HG03442 (cell line): ENCODE data around the gene NR2F6.
A peak's percentile ranks its signal among the peaks of the same experiment; 100 is the strongest.

ENCODE experiments used
- ATAC-seq: cut with Tn5 transposase; IDR thresholded peaks from one replicate; pipeline ENCODE4 v1.9.1; 2021; ENCODE audit warnings: mild to moderate bottlenecking, moderate library complexity; ENCODE audit not compliant: unreplicated experiment

The NR2F6 gene

DNA sequence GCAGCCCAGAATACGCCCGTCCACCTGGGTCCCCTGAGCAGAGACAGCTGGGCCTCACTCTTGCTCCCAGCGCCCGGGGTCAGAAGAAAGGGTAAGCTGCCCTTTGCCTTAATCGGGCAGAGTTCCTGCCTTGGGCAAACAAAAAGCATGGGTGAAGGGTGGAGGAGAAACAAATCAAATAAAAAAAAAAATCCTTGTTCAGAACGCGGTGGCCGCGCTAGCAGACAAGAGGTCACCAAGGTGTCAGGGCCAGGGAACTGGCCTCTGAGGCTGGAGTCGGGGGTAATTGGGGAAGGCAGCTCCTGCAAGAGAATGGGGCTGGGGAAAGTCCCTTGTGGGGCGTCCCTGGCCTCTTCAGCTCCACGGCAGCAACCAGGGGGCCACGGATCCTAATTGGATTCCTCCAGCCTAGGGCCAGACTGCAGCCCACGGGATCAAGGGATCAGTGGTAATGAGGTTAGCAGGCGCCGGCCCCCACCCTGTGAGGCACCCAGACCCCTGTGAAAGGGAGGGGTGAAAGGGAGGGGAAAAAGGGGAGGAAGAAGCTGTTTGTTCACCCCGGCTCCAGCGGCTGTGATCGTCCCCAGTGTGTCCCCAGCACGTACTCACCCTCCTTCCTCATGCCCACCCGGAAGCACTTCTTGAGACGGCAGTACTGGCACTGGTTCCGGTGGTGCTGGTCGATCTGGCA is 5.5 kb downstream of the NR2F6 start:
- ATAC-seq = no peak

DNA sequence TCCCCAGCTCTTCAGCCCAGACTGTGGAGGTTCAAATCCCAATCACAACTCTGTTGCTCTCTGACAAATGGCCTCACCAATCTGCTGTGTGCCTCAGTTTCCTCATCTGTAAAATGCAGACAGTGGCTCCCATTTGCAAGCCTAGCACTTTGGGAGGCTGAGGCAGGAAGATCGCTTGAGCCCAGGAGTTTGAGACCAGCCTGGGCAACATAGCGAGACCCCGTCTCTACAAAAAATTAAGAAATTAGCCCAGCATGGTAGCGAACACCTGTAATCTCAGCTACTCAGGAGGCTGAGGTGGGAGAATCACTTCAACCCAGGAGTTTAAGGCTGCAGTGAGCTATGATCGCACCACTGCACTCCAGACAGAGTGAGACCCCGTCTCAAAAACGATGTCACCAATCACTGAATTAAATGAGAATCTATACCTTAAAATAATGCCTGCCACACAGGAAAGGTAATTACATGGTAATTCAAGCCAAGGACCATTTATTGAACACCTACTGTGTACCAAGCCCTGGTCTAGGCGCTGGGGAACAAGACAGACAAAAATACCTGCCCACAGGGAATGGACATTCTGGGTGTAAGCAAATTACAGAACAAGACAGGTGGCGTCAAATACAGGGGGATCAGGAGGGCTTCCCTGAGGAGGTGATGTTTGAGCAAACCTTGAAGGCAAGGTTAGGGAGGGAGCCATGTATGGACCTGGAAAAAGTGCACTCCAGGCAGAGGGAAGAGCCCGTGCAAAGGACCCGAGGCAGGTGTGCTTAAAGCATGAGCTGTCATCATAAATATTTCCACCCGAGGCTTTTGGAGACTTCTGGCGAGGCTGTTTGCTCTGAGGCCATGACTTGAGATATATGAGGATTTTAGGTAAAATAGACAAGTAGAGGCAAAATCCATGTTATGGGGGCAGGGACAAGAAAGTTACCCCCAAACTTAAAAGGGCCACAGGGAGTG is 7.7 kb downstream of the NR2F6 start:
- ATAC-seq = no peak

DNA sequence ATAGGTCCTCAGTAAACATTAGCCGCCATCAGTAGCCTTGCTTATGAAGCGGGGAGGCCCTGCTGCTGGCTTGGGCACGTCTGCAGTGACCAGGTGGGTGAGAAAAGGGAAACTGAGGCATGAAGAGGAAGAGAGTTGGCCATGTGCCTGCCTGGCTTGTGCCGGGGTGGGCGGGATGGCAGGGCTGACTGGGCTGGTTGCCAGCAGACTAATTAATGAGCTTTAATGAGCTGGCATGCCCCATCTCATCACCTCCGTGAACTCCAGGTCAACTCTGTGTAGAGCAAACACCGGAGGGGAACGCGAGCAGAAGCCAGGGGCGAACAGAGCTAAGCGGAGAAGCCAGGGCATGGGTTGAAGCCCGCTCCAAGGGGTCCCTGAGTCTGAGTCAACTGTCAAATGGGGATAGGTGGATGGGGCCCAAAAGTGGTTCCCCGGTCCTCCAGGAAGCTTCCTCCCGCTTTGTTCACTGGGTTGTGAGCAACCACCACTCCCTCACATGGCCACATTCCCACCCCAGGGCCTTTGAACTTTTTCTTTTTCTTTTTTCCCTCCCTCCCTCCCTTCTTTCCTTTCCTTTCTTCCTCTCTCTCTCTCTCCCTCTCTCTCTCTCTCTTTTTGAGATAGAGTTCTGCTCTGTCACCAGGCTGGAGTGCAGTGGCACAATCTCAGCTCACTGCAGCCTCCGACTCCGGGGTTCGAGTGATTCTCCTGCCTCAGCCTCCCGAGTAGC is 8.7 kb downstream of the NR2F6 start:
- no peak for ATAC-seq

DNA sequence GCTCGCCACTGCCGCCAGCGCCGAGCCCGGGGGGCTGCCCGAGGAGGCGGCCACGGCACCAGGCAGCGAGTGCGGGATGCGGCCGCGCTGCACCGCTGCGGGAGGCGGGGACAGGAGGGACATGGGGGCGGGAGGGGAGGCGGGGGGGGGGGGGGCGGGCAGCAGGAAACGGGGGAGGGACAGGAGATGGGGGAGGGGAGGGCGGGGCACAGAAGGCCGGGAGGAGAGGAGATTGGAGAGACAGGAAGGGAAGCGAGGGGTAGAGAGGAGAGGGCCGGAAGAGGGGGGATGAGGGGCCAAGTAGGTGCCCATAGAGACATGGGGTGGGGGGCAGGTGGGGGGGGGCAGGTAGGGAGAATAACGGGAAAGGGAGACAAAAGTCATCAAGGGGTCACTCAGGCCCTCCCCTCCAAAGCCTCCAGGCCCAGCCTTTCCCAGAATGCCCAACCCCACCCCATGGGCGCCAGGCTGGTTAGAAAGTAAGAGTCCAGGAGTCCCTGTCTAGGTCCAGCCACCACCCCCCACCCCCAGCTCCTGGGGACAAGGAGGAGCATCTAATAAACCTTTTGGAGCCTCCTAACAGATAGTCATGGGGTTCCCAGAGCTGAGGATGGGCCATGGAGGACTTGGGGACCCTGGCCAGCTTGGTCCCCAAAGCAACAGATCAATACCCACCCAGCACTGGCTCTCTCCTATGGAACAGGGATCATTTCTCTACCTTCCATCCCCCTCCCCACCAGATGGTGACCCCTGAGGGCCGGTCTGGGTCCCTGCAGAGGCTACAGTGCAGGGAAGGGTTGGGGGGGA is 9.5 kb downstream of the NR2F6 start:
- no peak for ATAC-seq

DNA sequence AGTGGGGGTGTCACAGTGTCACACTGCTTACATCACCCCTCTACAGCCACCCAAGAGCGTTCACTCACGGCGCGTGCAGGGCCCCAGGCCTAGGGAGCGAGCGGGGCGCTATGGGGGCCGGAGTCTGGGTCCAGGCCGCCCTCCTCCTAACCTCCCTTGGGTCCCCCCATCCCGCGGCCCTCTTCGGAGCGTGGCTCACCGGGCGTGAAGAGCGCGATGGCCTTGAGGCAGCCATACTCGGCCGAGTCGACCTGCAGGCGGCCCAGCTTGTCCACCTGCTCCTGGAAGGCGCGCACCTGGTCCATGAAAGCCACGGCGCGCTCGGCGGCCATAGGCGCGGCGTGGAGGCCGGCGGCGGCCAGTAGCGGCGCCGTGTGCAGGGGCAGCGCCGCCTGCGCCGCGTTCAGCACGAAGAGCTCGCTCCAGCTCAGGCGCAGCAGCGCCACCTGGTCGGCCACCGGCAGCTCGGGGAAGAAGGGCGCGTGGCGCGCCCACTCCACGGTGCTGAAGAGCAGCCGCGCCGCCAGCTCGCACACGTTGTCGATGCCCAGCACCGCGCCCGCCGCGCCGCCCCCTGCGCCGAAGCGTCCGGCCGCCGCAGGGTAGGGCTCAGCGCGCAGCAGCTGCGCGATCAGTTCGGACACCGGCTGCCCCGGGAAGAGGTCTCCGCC is 10.3 kb downstream of the NR2F6 start:
- ATAC-seq = peak; percentile 62

DNA sequence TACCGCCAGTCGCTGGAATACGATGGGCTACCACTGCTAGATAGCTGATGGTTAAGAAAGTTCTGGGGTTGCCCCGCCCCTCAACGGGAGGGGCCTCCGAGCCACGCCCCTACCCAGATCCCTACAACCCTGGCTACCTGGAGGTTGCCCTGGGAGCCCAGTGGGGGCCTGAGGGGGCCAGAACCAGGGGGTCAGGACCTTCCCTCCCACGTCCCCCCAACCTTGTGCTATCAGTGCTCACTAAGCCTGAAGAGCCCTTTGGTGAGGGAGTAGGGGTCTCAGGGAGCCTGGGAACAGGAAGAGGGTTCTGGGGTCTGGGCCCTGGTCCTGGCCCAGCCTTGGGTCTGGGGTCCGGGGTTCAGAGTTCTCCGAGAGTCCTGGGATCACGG is 10.8 kb downstream of the NR2F6 start:
- no peak for ATAC-seq

DNA sequence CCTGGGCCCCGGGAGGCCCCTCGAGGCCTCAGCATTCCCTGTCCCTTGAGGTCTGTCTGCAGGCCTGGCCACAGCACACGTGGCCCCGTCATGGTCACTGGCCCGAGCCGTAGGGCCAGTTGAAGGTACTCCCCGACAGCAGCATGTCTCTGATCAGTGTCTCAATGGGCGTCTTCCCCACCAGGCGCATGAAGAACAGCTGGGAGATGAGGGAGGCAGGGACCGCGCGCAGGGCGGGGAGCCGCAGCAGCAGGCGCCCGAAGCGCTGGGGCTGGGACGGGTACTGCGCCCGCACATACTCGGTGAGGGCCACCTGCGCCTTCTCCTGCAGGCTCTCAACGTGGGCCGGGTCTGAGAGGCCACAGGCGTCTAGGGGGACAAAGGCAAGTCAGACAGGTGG is 13.5 kb downstream of the NR2F6 start:
- ATAC-seq = no peak

DNA sequence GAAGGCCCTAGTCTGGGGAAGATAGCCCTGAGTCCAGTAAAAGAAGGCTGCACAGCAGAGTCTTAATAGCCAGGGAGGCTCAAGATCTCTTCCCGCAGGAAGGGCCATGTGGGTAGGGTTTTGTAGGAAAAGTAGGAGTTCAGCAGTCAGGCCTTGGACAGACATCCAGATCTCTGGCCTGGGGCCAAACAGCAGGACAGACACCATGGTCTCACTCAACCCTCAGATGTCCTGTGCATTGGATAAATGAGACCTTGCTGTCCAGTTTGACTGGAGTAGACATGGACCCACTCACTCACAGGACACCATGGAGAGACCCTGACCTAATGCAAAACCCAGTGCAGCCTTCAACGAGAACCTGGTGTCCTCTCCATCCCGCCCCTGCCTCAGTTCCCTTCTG is 15.8 kb downstream of the NR2F6 start:
- ATAC-seq = no peak

DNA sequence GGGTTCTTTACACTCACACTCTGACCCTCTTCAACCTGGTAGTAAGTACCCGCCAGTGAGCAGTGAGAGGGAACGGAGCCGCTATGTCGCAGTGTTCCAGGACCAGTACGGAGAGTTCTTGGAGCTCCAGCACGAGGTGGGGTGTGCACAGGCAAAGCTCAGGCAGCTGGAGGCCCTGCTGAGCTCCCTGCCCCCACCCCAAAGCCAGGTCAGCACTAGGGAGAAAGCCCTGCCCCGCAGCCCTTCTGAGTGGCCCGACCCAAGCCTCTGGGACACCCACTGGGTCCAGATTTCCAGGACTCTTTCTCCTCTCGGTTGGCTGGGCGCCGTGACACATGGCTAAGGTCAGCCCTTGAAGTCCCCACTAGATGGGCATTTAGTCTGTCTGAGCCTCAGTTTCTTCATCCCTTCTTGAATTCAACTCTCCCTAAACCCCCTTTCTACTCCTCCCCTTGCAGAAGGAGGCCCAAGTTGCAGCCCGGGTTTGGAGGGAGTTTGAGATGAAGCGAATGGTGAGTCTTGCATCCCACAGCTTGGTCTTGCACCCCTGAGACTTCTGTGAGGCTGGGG is 17.8 kb downstream of the NR2F6 start:
- ATAC-seq = no peak

DNA sequence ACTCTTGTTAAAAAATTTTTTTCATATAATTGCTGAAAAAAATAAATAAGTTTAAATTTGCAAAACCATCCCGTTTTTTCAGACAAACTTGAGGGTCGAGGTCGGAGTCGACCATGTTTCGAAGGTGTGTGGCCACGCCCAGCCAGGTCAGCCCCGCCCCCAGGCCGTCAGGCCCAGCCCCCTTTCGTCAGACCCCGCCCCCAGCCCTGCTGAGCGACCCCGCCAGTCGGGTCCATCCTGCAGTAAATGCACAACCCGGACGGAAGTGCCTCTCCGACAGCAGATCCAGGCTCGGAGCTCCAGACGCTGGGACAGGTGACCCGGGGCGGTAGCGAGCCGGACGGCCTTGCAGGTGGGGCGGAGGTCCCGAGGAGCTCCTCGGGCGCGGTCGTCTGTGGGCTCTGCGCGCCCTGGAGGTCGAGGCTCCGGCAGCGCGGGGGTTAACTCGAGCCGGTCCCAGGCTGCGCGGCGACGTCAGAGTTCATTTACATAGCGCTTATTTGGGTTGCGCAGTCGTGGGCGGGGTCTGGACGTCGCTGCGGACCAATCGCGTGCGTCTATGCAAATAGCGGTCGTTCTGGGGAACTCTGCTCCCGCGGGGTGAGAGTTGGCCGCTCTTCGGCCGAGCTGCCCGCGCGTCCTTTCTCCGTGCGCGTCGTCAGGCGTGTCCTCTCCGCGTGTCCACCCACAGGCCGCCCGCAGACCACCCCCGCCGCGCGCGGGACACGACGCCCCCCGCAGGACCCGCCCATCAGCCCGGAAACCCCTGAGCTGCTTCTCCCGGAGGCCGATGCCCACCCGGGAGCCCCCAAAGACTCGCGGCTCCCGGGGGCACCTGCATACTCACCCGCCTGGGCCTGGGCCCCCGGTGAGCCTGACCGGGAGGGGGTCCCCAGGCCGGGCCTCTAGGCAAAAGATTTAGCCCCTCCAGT is 19.5 kb downstream of the NR2F6 start, which contains the start of gene OCEL1:
Gene OCEL1 (plus strand): TSS at position 225 of the 932 bp plus-strand sequence. CDS start 22 bp downstream, at position 247.
- ATAC-seq = peak; percentile 87

DNA sequence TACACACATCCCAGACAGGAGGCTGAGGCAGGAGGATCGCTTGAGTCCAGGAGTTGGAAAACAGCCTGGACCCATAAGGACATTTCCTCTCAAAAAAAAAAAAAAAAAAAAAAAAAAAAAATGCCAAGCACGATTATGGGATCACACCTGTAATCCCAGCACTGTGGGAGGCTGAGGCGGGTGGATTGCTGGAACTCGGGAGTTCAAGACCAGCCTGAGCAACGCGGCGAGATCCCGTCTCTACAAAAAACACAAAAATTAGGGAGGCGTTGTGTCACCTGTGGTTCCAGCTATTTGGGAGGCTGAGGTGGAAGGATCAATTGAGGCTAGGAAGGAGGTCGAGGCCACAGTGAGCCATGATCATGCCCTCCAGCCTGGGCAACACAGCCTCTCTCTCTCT is 20.7 kb downstream of the NR2F6 start:
- ATAC-seq = no peak

DNA sequence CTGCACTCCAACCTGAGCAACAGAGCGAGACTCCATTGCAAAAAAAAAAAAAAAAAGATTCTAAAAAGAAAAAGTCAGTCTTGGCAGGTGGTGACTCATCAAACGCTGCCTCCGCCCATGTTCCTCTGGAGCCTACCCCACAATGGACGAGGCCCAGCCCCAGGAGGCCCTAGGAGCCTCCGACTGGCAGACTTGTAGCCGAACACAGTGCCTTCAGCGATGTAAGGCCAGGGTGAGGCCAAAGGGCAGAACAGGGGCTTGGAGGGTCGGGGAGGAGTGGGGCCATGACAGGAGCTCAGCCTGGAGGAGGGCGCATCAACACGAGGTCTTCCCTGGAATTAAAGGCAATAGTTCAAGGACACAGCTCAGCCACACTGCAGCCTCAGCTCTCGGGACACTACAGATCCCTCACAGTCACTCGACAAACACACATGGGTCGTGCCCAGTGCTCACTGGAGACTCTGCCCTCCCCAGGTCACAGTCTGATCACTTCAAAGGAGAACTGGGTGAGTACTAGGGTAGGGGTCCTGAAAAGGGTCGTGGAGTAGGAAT is 25.4 kb downstream of the NR2F6 start:
- no peak for ATAC-seq

DNA sequence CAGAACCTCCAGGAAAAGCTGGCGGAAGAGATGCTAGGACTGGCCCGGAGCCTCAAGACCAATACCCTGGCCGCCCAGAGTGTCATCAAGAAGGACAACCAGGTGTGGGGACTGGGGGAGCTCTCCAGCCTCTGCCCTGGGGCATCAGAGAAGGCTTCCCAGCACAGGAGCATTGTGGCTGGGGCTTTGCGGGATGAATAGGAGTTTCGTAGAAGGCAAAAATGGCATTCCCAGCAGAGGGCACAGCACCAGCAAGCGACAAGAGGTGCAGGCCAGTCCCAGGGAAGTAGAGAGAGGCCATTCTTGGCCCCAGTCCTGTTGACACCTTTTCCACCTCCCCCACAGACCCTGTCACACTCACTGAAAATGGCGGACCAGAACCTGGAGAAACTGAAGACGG is 26.4 kb downstream of the NR2F6 start:
- no peak for ATAC-seq

DNA sequence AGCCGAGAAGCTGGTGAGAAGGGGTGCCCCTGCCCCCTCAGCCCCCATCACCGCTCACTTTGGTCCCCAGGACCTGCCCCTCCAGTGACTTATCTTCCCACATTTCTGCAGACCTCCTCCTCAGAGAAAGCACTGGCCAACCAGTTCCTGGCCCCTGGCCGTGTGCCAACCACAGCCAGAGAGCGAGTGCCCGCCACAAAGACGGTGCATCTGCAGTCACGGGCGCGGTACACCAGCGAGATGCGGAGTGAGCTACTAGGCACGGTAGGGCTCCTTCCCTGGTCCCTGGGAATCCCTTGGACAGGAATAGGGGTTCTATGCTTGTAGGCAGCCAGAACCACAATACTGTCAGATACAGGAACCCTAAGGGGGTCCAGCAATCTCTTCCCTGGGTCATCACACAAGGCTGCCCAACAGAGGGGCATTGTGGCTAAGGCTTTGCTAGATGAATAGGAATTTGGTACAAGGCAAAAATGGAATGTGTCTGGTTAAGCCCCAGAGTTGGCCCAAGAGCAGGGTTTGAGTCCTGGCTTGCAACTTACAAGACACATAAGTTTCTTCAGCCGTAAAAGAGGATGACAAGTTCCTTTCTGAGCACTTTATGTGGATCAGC is 29.6 kb downstream of the NR2F6 start:
- ATAC-seq = no peak

DNA sequence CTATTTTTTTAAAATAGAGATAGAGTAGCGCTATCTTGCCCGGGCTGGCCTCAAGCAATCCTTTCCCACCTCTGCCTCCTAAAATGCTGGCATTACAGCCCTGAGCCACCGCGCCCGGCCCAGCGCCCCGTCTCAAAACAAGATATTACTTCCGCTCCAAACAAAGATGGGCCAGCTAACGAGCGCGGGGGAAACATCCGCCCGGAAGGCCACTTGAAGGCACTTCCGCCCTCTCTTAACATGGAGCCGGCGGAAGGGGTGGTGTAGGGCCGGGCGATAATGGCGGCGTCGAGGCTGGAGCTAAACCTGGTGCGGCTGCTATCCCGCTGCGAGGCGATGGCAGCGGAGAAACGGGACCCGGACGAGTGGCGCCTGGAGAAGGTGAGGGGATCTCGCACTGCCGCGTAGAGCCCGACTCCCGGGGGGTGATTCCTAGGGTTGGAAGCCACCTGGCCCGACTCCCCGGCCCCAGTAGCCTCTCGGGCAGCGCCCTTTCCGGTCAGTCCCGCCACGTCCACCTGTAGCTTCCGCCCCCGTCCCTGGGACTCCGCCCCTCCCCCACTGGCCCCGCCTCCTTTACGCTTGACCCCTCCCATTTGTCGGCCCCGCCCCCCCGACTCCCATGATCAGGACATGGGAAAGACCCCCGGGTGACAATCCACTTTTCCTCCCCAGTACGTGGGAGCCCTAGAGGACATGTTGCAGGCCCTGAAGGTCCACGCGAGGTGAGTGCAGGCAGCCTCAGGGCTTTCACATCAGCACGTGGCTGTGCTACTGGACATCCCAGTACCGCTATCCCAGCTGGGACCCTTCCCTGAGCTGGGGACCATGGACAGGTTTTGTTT is 30.4 kb downstream of the NR2F6 start, which contains the start of gene USE1:
Gene USE1 (plus strand): TSS at position 231 of the 845 bp plus-strand sequence. CDS start 49 bp downstream, at position 280.
- peak; percentile 75 for ATAC-seq

DNA sequence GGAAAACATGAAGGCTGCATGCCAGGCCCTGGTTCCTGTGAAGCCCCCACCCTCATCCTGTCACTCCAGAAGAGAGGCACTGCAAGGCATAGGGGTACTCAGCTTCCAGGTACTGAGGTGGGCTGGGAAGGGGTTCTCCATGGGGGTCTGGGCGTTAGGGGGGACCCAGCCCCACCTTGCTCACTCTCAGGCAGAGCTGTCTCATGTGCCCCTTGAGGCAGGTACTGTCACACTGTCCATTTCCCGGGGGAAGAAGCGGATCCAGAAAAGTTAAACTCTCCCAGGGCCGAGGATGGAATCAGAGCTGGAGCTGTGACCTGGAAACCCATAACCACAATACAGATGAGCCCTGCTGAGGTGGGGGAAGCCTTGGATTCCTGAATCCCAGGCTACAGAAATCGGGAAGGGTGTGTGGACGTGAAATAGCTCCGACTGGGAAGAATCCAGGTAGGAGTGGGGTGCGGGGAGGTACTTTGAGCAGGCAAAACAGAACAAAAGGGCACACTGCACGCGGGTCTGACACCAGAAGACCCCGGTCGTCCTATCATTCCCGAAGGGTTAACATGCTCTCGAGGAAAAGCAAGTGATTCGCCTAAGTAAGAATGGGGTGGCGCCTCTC is 31.1 kb downstream of the NR2F6 start:
- no peak for ATAC-seq
